Body of pancreas (tissue), 4 donors: ENCODE data around the gene GNG12. TPM values are rescaled to one million over a fixed set of nuclear protein-coding genes. Genes with fewer than 3 reads are reported as not detected.

Source experiments
- ATAC-seq: fragments of 150-250 bp; one replicate; pipeline ENCODE4 v1.9.1; 2016
- DNase-seq, 4 donors: peaks; one replicate each; pipeline ENCODE4 v3.0.0-alpha.2; 2019
- H3K27ac ChIP-seq, 4 donors: fragments of 200-600 bp; sonication (generic); 1 replicate in 3 of 4; 2 replicates in 1 of 4; pipeline versions ENCODE4 v1.5.1 to v1.6.1; 2016 to 2019; ENCODE audit warnings: mild to moderate bottlenecking in 1 of 4, mixed read lengths in 1 of 4, moderate library complexity in 1 of 4
- H3K27me3 ChIP-seq, 2 donors: fragments of 200-600 bp; sonication (generic); one replicate each; pipeline ENCODE4 v1.6.0; 2016; ENCODE audit warnings: mild to moderate bottlenecking in 1 of 2
- H3K36me3 ChIP-seq, 2 donors: fragments of 200-600 bp; sonication (generic); replicated peaks in 1 of 2; 2 replicates each; pipeline ENCODE4 v1.5.1; 2016; ENCODE audit warnings: low read depth in 2 of 2; ENCODE audit not compliant: insufficient read depth in 1 of 2
- H3K4me1 ChIP-seq: fragments of 200-600 bp; sonication (generic); one replicate; pipeline ENCODE4 v1.6.0; 2016
- H3K4me3 ChIP-seq, 2 donors: fragments of 200-600 bp; sonication (generic); 1 replicate in 1 of 2; 2 replicates in 1 of 2; pipeline ENCODE4 v1.5.1; 2016 to 2019
- H3K9me3 ChIP-seq, 3 donors: fragments of 200-600 bp; sonication (generic); 1 replicate in 2 of 3; 2 replicates in 1 of 3; pipeline ENCODE4 v1.5.1; 2016
- POLR2A ChIP-seq, 3 donors: fragments of 450-650 bp; IDR thresholded peaks; one replicate each; pipeline ENCODE4 v1.6.1; 2016; ENCODE audit warnings: antibody characterized with exemption in 3 of 3, mild to moderate bottlenecking in 2 of 3
- WGBS, 2 donors: methylation state at CpG; one replicate each; pipeline ENCODE4 v1.1.5; 2017; 5-methylcytosine and 5-hydroxymethylcytosine counted together
- intact Hi-C: fragments of 100-400 bp; cut with DNase I; formaldehyde crosslinking; loops from one replicate; pipeline ENCODE4 v1.15.1; 2023
- total RNA-seq, 2 donors: library from RNA; depleted of rRNA; stranded (reverse); fragments of >200 nt; gene quantifications; one replicate each; pipeline ENCODE4 v1.1.0, GENCODE V29; 2016
- TF ChIP-seq, protein P1 (sequence below), 7 experiments: fragments of 450-650 bp in 4 of 7; fragments of 200-600 bp in 3 of 7; sonication (generic) in 3 of 7; IDR thresholded peaks; one replicate each; pipeline ENCODE4 v1.5.1; 2016 to 2019; ENCODE audit warnings: antibody characterized with exemption in 7 of 7

The GNG12 gene
- total RNA-seq, 2 donors from 2014 or later = 26.4 to 42.3 TPM

DNA sequence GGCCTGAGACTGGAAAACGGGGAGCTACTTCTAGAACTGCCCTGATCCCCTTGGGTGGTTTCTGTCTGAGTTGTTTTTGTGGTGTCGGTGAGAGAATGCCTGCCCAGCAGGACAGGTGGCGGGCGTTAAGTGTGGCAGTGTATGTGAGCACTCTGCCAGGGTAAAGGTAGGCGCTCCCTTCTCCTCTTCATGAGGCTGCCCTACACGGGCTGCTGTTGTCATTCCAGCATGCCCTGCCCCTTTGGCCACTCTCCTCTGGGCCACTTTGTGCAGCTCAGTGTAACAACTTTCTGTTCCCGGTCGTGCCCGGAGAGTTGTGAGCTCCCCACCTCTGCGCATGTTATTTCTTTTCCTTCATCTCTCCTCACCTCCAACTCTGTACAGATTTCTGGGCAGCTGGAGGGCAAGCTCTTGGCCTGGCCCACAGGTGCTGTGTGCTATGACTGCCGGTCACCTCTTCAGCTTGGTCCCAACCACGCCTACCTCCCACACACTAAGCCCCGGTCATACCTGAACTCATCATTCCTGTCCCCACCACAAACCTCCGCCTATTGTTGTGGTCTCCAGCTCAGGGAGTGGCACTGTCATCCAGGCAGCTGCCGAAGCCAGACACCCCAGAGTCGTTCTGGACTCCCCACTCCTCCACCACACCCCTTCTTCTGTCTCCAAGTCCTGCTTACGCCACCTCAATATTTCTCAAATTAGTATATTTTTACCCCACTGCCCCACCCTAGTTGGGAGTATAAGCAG lies 79.3 kb downstream of the GNG12 start:
- Histone ChIP-seq H3K36me3 (no peaks in the 10 kb centered on the region), H3K4me3 (no peak overlapping the region), H3K9me3 (no peaks in the 10 kb centered on the region), H3K4me1 (peaks cover 18% of the 10 kb centered on the region), H3K27ac (no peak overlapping the region), H3K27me3 (no peaks in the 10 kb centered on the region)
- no peak for ATAC-seq
- intact Hi-C loops = loop anchor here (10.0 kb wide), 1 partner anchor 189 kb away; no protein-coding TSS in a partner anchor
- TF ChIP-seq POLR2A (IDR thresholded peaks at IDR 0.05) = no peak
- TF ChIP-seq, protein P1, sequence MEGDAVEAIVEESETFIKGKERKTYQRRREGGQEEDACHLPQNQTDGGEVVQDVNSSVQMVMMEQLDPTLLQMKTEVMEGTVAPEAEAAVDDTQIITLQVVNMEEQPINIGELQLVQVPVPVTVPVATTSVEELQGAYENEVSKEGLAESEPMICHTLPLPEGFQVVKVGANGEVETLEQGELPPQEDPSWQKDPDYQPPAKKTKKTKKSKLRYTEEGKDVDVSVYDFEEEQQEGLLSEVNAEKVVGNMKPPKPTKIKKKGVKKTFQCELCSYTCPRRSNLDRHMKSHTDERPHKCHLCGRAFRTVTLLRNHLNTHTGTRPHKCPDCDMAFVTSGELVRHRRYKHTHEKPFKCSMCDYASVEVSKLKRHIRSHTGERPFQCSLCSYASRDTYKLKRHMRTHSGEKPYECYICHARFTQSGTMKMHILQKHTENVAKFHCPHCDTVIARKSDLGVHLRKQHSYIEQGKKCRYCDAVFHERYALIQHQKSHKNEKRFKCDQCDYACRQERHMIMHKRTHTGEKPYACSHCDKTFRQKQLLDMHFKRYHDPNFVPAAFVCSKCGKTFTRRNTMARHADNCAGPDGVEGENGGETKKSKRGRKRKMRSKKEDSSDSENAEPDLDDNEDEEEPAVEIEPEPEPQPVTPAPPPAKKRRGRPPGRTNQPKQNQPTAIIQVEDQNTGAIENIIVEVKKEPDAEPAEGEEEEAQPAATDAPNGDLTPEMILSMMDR (IDR thresholded peaks at IDR 0.05) = no peak
- WGBS, 2 donors = 90 to 92% methylated on average over 17 of the region's 17 CpGs
- no peak for DNase-seq

DNA sequence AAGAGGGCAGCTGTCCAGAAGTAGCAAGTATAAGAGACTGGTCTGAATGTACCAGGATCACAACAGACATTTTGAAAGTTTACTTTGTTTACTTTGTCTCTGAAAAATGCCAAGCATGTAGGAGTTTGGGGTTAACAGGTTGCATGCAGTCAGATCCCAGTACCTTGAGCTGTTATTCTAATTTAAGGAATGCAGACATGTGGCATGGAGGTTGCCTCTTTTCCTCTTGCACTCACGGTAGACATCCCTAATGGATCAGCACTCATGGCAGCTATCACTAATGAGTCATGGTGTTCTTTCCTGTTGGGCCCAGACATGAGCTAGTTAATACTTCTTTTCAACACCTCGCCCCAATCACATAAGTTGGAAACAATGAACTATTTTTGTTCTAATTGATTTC lies 81.0 kb downstream of the GNG12 start:
- Histone ChIP-seq H3K27ac (no peak overlapping the region), H3K9me3 (no peaks in the 10 kb centered on the region), H3K36me3 (no peaks in the 10 kb centered on the region), H3K4me1 (peaks cover 31% of the 10 kb centered on the region), H3K4me3 (no peak overlapping the region), H3K27me3 (no peaks in the 10 kb centered on the region)
- intact Hi-C loops = loop anchor here (10.0 kb wide), 1 partner anchor 188 kb away; no protein-coding TSS in a partner anchor
- TF ChIP-seq, protein P1 (IDR thresholded peaks at IDR 0.05) = no peak
- no peak for TF ChIP-seq POLR2A (IDR thresholded peaks at IDR 0.05)
- no peak for ATAC-seq
- DNase-seq = no peak
- 61 to 80% methylated on average over 2 of the region's 2 CpGs for WGBS, 2 donors

DNA sequence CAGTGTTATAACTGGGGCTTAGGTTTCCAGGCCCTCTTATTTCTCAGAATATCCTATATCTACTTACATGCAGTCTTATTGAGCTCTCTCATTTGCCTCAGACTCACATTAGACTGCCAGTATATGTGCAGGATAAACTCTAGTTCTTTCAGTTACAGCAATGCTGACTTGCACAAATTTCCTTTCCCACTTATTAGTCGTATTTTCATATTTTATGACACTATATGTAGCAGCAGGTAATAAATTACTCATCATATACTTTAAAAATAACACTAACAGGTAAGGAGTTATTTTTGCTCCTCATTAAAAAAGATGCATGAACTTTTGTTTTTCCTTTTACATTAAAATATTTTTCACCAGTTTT lies 82.6 kb downstream of the GNG12 start:
- intact Hi-C loops = loop anchor here (10.0 kb wide), 1 partner anchor 186 kb away; no protein-coding TSS in a partner anchor
- H3K4me1 ChIP-seq = peaks cover 37% of the 10 kb centered on the region
- no peak for DNase-seq

DNA sequence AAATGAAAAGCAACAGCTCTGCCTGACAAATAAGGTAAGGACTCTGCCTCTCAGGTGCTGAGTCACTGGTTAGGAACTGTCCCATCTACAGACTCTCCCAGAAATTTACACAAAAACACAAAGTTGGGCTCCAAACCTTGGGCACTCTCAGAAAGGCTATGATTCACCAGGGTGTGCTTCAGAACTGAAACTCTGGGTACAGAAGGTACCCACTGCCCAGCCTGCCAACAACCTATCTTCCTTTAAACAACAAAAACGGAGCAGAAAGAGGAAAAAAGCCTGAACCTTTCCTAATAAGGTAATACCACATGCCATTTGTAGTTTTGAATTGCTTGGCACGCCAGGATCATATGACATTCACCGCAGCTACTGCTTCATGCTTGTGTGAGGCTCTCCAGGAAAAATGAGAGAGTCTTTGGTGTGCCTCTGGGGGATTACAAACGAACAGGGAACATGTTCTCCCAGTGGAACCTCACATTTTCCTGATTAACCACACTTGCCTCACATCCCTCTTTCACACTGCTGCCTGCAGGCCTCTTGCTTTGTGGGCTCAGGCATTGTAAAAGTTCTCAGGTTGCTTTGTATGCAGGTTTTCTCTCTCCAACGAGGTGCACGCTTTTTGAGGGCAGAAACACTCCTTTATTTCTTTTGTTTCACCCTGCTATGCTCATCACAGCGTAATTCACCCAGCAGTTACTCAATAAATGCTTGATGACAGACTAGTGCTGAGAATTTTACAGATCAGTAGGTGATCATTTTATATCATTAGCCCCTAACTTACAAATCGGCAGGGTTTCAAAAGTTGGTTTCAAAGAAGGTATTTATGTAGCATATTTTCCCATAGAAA lies 83.2 kb downstream of the GNG12 start:
- H3K27ac ChIP-seq = peak overlapping the region; percentile 79 to 85 (median 80)
- peaks cover 37% of the 10 kb centered on the region for H3K4me1 ChIP-seq
- 36% methylated on average over 8 of the region's 8 CpGs for WGBS, 2 donors
- H3K9me3 ChIP-seq = no peaks in the 10 kb centered on the region
- peak in 1 of 3 donors; percentile 23 for TF ChIP-seq POLR2A (IDR thresholded peaks at IDR 0.05)
- TF ChIP-seq, protein P1 (IDR thresholded peaks at IDR 0.05) = no peak
- no peaks in the 10 kb centered on the region for H3K36me3 ChIP-seq
- peak; percentile 73 for ATAC-seq
- intact Hi-C loops = loop anchor here (10.0 kb wide), 1 partner anchor 185 kb away; no protein-coding TSS in a partner anchor
- DNase-seq = peak in 3 of 4 donors; percentile 38 to 54 (median 40)
- H3K4me3 ChIP-seq = no peak overlapping the region
- no peaks in the 10 kb centered on the region for H3K27me3 ChIP-seq

More for the DNA sequence above, 82.6 kb downstream of the GNG12 start:
- TF ChIP-seq, protein P1 (IDR thresholded peaks at IDR 0.05) = no peak
- TF ChIP-seq POLR2A (IDR thresholded peaks at IDR 0.05) = no peak
- Histone ChIP-seq H3K27ac (peak overlapping the region in 2 of 4 donors; percentile 79 to 85), H3K4me3 (no peak overlapping the region), H3K36me3 (no peaks in the 10 kb centered on the region), H3K27me3 (no peaks in the 10 kb centered on the region), H3K9me3 (no peaks in the 10 kb centered on the region)
- no peak for ATAC-seq
- WGBS, 2 donors = 63 to 74% methylated on average over 1 of the region's 1 CpG
